ENCODE measurements around the gene PIGK. TPM values are rescaled to one million over a fixed set of nuclear protein-coding genes. Genes with fewer than 3 reads are reported as not detected.

Gene PIGK
- total RNA-seq, 4 donors from 2014 or later: 5.1 to 21.1 (median 7.7) TPM

DNA sequence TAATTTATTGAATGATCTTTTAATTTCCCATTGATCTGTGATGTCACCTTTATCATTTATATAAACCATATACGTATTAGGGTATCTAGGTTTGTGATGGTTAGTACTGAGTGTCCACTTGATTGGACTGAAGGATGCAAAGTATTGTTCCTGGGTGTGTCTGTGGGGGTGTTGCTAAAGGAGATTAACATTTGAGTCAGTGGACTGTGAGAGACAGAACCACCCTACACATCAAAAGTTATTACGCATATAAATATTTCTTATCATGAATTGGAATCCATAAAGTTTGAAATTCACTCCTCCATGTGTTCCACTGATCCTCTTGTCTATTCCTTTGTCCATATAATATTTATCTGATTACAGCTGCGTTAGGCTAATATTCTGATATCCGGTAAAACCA is 100.5 kb downstream of the PIGK start:
- H3K4me3 ChIP-seq (ENCODE audit: low read depth, poor library complexity, severe bottlenecking): no peak overlapping the region
- intact Hi-C loops (cut with DNase I; ENCODE audit: low total_unique reads): no loop called here
- no peak for TF ChIP-seq CTCF (IDR thresholded peaks at IDR 0.05)
- no peak for TF ChIP-seq POLR2A (IDR thresholded peaks at IDR 0.05)
- WGBS, 2 donors: 97% methylated on average over 4 of the region's 4 CpGs
- no peak for DNase-seq (ENCODE audit: low spot score in 2 of 2)

GRCh38 chr1:77104672-77105071 is 114.6 kb downstream of the PIGK start:
- no peak for DNase-seq (ENCODE audit: low spot score in 2 of 2)
- WGBS, 2 donors: 94 to 97% methylated on average over 10 of the region's 10 CpGs
- no peak overlapping the region for H3K4me3 ChIP-seq (ENCODE audit: low read depth, poor library complexity, severe bottlenecking)
- intact Hi-C loops (cut with DNase I; ENCODE audit: low total_unique reads): no loop called here
- TF ChIP-seq CTCF (IDR thresholded peaks at IDR 0.05) (no peak), POLR2A (IDR thresholded peaks at IDR 0.05) (no peak)

DNA sequence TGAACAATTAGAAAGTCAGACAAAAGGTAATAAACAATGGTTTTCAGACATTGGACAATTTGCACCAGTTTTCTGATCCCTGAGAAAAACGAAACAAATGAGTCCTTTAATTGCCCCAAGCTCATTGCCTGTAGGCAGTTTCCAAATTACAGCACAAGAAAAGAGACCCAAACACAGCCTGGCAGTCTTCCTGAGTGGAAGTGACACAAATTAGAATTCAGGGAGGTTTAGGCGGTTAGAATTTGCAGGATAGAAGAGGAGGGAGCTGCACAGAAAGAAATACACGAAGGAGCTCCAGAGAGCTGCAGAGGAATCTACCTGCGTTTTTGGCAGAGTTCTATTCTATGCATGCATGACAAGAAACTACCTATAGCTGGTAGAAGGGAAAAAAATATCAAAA is 115.7 kb downstream of the PIGK start:
- no peak for TF ChIP-seq POLR2A (IDR thresholded peaks at IDR 0.05)
- no peak for TF ChIP-seq CTCF (IDR thresholded peaks at IDR 0.05)
- no peak overlapping the region for H3K4me3 ChIP-seq (ENCODE audit: low read depth, poor library complexity, severe bottlenecking)
- intact Hi-C loops (cut with DNase I; ENCODE audit: low total_unique reads): no loop called here
- DNase-seq (ENCODE audit: low spot score in 2 of 2): no peak
- WGBS, 2 donors: 76 to 78% methylated on average over 4 of the region's 4 CpGs

DNA sequence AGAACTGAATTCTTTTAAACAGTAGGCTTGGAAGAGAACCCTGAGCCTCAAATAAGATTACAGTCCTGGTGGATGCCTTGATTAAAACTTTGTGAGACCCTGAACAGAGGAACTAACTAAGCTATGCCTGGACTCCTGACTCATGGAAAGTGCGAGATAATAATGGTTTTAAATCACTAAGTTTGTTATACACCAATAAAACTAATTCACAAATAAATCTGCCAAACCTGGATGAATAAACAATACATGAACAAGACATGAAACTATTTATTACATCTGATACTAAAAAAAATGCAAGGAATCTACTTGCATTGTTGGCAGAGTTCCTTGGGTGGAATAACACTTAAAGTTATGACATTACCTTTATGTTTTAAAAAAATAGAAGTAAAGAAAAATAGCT is 118.4 kb downstream of the PIGK start:
- H3K4me3 ChIP-seq (ENCODE audit: low read depth, poor library complexity, severe bottlenecking): no peak overlapping the region
- 68 to 80% methylated on average over 1 of the region's 1 CpG for WGBS, 2 donors
- no peak for DNase-seq (ENCODE audit: low spot score in 2 of 2)
- intact Hi-C loops (cut with DNase I; ENCODE audit: low total_unique reads): no loop called here
- no peak for TF ChIP-seq POLR2A (IDR thresholded peaks at IDR 0.05)
- no peak for TF ChIP-seq CTCF (IDR thresholded peaks at IDR 0.05)

DNA sequence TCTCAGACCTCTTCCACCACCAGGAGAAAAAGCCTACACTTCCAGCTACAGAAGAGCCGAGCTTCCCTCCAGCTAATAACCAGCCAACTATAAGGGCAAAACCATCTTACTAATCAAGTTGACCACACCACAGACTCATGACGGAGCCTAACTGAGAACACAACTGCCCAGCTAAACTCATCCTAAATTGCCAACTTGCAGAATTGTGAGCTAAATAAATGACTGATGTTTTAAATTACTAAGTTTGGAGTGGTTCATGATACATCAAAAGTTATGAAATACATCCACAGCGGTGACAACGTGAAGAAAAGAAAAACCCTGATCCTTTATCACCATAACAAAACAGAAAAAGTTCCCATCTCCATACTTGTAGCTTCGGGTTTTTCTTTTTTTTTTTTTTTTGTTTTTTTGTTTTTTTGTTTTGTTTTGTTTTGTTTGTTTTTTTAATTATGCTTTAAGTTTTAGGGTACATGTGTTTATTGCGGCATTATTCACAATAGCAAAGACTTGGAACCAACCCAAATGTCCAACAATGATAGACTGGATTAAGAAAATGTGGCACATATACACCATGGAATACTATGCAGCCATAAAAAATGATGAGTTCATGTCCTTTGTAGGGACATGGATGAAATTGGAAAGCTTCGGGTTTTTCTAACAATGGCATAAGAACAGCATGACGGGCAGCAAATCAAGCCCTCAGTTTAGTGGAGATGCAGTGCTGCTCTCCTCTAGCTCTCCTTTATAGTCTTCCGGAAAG is 122.6 kb downstream of the PIGK start:
- TF ChIP-seq POLR2A (IDR thresholded peaks at IDR 0.05): no peak
- DNase-seq (ENCODE audit: low spot score in 2 of 2): no peak
- 89 to 94% methylated on average over 9 of the region's 9 CpGs for WGBS, 2 donors
- intact Hi-C loops (cut with DNase I; ENCODE audit: low total_unique reads): no loop called here
- no peak overlapping the region for H3K4me3 ChIP-seq (ENCODE audit: low read depth, poor library complexity, severe bottlenecking)

- no peak overlapping the region for H3K4me3 ChIP-seq (ENCODE audit: low read depth, poor library complexity, severe bottlenecking)
- TF ChIP-seq CTCF (IDR thresholded peaks at IDR 0.05) (no peak), POLR2A (IDR thresholded peaks at IDR 0.05) (no peak)
- WGBS, 2 donors: 79 to 92% methylated on average over 1 of the region's 1 CpG
- DNase-seq (ENCODE audit: low spot score in 2 of 2): no peak
- intact Hi-C loops (cut with DNase I; ENCODE audit: low total_unique reads): no loop called here
These were observed 124.0 kb downstream of the PIGK start for GRCh38 chr1:77095236-77095635.
